GM23338 (cell line): Measurements from ENCODE around the gene KCNC2. TPM values are rescaled to one million over a fixed set of nuclear protein-coding genes. Genes with fewer than 3 reads are reported as not detected.

ENCODE experiments used
- ATAC-seq: fragments of 200-7000 bp; cut with Tn5 transposase; 3 replicates; pipeline ENCODE4 v1.9.1; 2020
- DNase-seq: peaks from one replicate; pipeline ENCODE4 v3.0.0-alpha.2; 2015; ENCODE audit warnings: low spot score
- H2AFZ ChIP-seq: fragments of 200-600 bp; sonication (generic); 2 replicates; pipeline ENCODE4 v1.8.0; 2016; ENCODE audit warnings: antibody characterized with exemption, mild to moderate bottlenecking, moderate library complexity
- H3F3A ChIP-seq: fragments of 200-600 bp; sonication (generic); replicated peaks from 2 replicates; pipeline ENCODE4 v1.8.0; 2017; ENCODE audit warnings: antibody characterized with exemption, mixed run types, low read depth
- H3K27ac ChIP-seq: fragments of 200-600 bp; sonication (generic); 2 replicates; pipeline ENCODE4 v1.6.1; 2016; ENCODE audit warnings: low read depth
- H3K27me3 ChIP-seq: fragments of 200-600 bp; sonication (generic); 2 replicates; pipeline ENCODE4 v1.8.0; 2016; ENCODE audit warnings: mild to moderate bottlenecking, mixed run types, moderate library complexity; ENCODE audit not compliant: insufficient read depth
- H3K36me3 ChIP-seq: fragments of 200-600 bp; sonication (generic); 2 replicates; pipeline ENCODE4 v1.8.0; 2016; ENCODE audit warnings: mild to moderate bottlenecking; ENCODE audit not compliant: insufficient read depth
- H3K4me1 ChIP-seq: fragments of 200-600 bp; sonication (generic); 2 replicates; pipeline ENCODE4 v1.8.0; 2016; ENCODE audit warnings: mild to moderate bottlenecking, moderate library complexity; ENCODE audit not compliant: insufficient read depth
- H3K4me2 ChIP-seq: fragments of 200-600 bp; sonication (generic); 2 replicates; pipeline ENCODE4 v1.7.1; 2017; ENCODE audit warnings: mixed run types
- H3K4me3 ChIP-seq: fragments of 200-600 bp; sonication (generic); 2 replicates; pipeline ENCODE4 v1.6.1; 2016; ENCODE audit warnings: mixed run types
- H3K79me2 ChIP-seq: fragments of 200-600 bp; sonication (generic); replicated peaks from 2 replicates; pipeline ENCODE4 v1.8.0; 2017; ENCODE audit warnings: mild to moderate bottlenecking; ENCODE audit not compliant: insufficient read depth
- H3K9me2 ChIP-seq: fragments of 200-600 bp; sonication (generic); 2 replicates; pipeline ENCODE4 v1.8.0; 2017; ENCODE audit not compliant: insufficient read depth
- H4K20me1 ChIP-seq: fragments of 200-600 bp; sonication (generic); replicated peaks from 2 replicates; pipeline ENCODE4 v1.8.0; 2017; ENCODE audit warnings: mild to moderate bottlenecking; ENCODE audit not compliant: insufficient read depth
- H3K27ac Mint-ChIP-seq: 2 replicates; pipeline ENCODE4 v1.8.0; 2020; ENCODE audit warnings: inconsistent platforms, mild to moderate bottlenecking, moderate library complexity, mixed read lengths
- H3K27me3 Mint-ChIP-seq: 3 replicates; pipeline ENCODE4 v1.8.0; 2022; ENCODE audit warnings: low read depth, mild to moderate bottlenecking, moderate library complexity, mixed read lengths, inconsistent platforms; ENCODE audit not compliant: insufficient read depth, poor library complexity
- H3K36me3 Mint-ChIP-seq: 3 replicates; pipeline ENCODE4 v1.8.0; 2021; ENCODE audit warnings: low read depth, mild to moderate bottlenecking, inconsistent platforms, moderate library complexity, mixed read lengths
- H3K4me1 Mint-ChIP-seq: 3 replicates; pipeline ENCODE4 v1.8.0; 2020; ENCODE audit warnings: mild to moderate bottlenecking, inconsistent platforms, mixed read lengths
- H3K4me3 Mint-ChIP-seq: 3 replicates; pipeline ENCODE4 v1.8.0; 2021; ENCODE audit warnings: moderate library complexity, mild to moderate bottlenecking, inconsistent platforms, mixed read lengths
- H3K9me3 Mint-ChIP-seq: 3 replicates; pipeline ENCODE4 v1.8.0; 2020; ENCODE audit warnings: moderate library complexity, mild to moderate bottlenecking, inconsistent platforms, mixed read lengths
- CREB1 ChIP-seq: fragments of 250-450 bp; sonication (Bioruptor Pico); IDR thresholded peaks from 2 replicates; pipeline ENCODE4 v1.5.0; 2020; ENCODE audit warnings: low read depth, mild to moderate bottlenecking, moderate library complexity
- EZH2 ChIP-seq: fragments of 200-600 bp; sonication (generic); IDR thresholded peaks from one replicate; pipeline ENCODE4 v1.8.0; 2017; ENCODE audit warnings: antibody characterized with exemption, mild to moderate bottlenecking, low read depth; ENCODE audit not compliant: unreplicated experiment
- JUNB ChIP-seq: IDR thresholded peaks from one replicate; pipeline ENCODE4 v1.6.1; 2016; ENCODE audit warnings: antibody characterized with exemption; ENCODE audit not compliant: unreplicated experiment
- NANOG ChIP-seq: IDR thresholded peaks from 2 replicates; pipeline ENCODE4 v1.6.1; 2016; ENCODE audit warnings: antibody characterized with exemption, borderline replicate concordance
- POLR2AphosphoS5 ChIP-seq: IDR thresholded peaks from 2 replicates; pipeline ENCODE4 v1.6.1; 2016; ENCODE audit warnings: antibody characterized with exemption, low read depth
- STAT1 ChIP-seq: IDR thresholded peaks from one replicate; pipeline ENCODE4 v1.6.1; 2016; ENCODE audit warnings: antibody characterized with exemption; ENCODE audit not compliant: unreplicated experiment
- ZNF114 ChIP-seq: fragments of 250-450 bp; sonication (Bioruptor Pico); IDR thresholded peaks from 2 replicates; pipeline ENCODE4 v1.5.0; 2020; ENCODE audit warnings: mild to moderate bottlenecking, moderate library complexity
- ZNF331 ChIP-seq: fragments of 250-450 bp; sonication (Bioruptor Pico); IDR thresholded peaks from 2 replicates; pipeline ENCODE4 v1.5.0; 2020; ENCODE audit warnings: low read depth, mild to moderate bottlenecking, moderate library complexity
- polyA plus RNA-seq: library from polyadenylated mRNA; unstranded; fragments of >200 nt; fragmentation: Nextera tagmentation; extraction: Ambion mirVana; gene quantifications from 2 replicates; pipeline ENCODE4 v1.2.1, GENCODE V29; 2016
- total RNA-seq: library from RNA; depleted of rRNA; stranded (reverse); fragments of >200 nt; shearing (Covaris generic); gene quantifications from 2 replicates; pipeline ENCODE4 v1.2.3, GENCODE V29; 2014
- TF ChIP-seq, protein P1 (sequence below): fragments of 250-450 bp; sonication (Bioruptor Pico); IDR thresholded peaks from 2 replicates; pipeline ENCODE4 v1.5.0; 2020; ENCODE audit warnings: mild to moderate bottlenecking, moderate library complexity
- TF ChIP-seq, protein P2 (sequence below): IDR thresholded peaks from one replicate; pipeline ENCODE4 v1.6.1; 2018; ENCODE audit warnings: antibody characterized with exemption; ENCODE audit not compliant: unreplicated experiment

KCNC2 gene
- total and polyA plus RNA-seq, 2 experiments from 2014 or later: 0.10 TPM; not detected in 1

DNA sequence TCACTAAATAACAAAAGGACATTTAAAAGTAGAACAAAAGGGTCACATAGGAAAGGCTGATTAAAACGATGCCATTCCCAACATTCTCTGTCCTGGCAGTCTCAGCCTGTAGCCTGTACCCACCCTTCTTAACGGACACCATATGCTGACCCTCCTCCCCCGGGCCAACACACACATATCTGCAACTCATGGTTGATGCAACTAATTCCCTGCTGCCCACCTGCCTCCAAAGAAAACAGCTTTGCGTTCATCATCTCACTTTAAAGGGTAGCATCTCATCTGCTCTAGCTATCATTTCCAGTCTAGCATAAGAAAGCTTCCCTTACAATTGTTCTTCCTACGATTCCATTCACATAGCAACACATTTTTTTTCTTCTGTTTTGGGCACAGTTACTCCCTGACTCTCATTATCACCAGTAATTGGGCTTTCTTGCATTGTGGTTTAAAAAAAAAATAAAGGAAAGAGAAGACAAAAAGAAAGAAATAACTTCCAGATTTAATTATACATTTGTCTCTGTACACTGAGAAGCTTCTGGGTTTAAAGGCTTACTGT is 92.9 kb downstream of the KCNC2 start (continued):
- TF ChIP-seq, protein P1, sequence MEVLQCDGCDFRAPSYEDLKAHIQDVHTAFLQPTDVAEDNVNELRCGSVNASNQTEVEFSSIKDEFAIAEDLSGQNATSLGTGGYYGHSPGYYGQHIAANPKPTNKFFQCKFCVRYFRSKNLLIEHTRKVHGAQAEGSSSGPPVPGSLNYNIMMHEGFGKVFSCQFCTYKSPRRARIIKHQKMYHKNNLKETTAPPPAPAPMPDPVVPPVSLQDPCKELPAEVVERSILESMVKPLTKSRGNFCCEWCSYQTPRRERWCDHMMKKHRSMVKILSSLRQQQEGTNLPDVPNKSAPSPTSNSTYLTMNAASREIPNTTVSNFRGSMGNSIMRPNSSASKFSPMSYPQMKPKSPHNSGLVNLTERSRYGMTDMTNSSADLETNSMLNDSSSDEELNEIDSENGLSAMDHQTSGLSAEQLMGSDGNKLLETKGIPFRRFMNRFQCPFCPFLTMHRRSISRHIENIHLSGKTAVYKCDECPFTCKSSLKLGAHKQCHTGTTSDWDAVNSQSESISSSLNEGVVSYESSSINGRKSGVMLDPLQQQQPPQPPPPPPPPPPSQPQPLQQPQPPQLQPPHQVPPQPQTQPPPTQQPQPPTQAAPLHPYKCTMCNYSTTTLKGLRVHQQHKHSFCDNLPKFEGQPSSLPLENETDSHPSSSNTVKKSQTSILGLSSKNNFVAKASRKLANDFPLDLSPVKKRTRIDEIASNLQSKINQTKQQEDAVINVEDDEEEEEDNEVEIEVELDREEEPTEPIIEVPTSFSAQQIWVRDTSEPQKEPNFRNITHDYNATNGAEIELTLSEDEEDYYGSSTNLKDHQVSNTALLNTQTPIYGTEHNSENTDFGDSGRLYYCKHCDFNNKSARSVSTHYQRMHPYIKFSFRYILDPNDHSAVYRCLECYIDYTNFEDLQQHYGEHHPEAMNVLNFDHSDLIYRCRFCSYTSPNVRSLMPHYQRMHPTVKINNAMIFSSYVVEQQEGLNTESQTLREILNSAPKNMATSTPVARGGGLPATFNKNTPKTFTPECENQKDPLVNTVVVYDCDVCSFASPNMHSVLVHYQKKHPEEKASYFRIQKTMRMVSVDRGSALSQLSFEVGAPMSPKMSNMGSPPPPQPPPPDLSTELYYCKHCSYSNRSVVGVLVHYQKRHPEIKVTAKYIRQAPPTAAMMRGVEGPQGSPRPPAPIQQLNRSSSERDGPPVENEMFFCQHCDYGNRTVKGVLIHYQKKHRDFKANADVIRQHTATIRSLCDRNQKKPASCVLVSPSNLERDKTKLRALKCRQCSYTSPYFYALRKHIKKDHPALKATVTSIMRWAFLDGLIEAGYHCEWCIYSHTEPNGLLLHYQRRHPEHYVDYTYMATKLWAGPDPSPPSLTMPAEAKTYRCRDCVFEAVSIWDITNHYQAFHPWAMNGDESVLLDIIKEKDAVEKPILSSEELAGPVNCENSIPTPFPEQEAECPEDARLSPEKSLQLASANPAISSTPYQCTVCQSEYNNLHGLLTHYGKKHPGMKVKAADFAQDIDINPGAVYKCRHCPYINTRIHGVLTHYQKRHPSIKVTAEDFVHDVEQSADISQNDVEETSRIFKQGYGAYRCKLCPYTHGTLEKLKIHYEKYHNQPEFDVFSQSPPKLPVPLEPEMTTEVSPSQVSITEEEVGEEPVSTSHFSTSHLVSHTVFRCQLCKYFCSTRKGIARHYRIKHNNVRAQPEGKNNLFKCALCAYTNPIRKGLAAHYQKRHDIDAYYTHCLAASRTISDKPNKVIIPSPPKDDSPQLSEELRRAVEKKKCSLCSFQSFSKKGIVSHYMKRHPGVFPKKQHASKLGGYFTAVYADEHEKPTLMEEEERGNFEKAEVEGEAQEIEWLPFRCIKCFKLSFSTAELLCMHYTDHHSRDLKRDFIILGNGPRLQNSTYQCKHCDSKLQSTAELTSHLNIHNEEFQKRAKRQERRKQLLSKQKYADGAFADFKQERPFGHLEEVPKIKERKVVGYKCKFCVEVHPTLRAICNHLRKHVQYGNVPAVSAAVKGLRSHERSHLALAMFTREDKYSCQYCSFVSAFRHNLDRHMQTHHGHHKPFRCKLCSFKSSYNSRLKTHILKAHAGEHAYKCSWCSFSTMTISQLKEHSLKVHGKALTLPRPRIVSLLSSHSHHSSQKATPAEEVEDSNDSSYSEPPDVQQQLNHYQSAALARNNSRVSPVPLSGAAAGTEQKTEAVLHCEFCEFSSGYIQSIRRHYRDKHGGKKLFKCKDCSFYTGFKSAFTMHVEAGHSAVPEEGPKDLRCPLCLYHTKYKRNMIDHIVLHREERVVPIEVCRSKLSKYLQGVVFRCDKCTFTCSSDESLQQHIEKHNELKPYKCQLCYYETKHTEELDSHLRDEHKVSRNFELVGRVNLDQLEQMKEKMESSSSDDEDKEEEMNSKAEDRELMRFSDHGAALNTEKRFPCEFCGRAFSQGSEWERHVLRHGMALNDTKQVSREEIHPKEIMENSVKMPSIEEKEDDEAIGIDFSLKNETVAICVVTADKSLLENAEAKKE: no peak
- TF ChIP-seq POLR2AphosphoS5: no peak
- TF ChIP-seq JUNB: no peak
- TF ChIP-seq EZH2: no peak

DNA sequence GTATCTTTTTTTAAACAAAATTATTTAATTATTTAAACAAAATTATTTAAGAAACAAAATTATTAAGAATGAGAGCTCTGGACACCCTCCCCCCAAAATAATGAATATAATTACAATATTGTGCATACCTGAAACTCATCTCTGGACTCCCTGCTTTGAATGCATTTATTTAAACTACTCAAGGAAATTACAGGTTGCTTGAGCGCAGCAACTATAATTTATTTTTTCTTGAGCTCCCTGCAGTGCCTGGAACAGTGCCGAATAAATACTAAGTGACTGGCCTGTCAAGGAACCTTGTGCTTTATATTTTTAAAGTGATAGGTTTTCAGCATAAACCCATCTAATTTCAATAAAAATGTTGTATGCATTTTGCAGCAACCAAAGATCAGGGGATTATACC is 93.9 kb downstream of the KCNC2 start:
- Mint-ChIP-seq H3K36me3 (no peaks in the 10 kb centered on the region), H3K27me3 (no peaks in the 10 kb centered on the region), H3K27ac (no peak overlapping the region), H3K4me1 (no peaks in the 10 kb centered on the region; the same call in 2 of the 3 replicates), H3K4me3 (no peak overlapping the region), H3K9me3 (no peaks in the 10 kb centered on the region)
- H3K4me2 ChIP-seq: no peak overlapping the region
- H3K27ac ChIP-seq: no peak overlapping the region
- no peaks in the 10 kb centered on the region for H3K36me3 ChIP-seq
- DNase-seq (no peak), ATAC-seq (no peak)
- H3K27me3 ChIP-seq: no peaks in the 10 kb centered on the region
- H3K4me1 ChIP-seq: no peaks in the 10 kb centered on the region
- H3K4me3 ChIP-seq: no peak overlapping the region
- H3K9me2 ChIP-seq: no peaks in the 10 kb centered on the region
- H3F3A ChIP-seq: no peaks in the 10 kb centered on the region
- H3K79me2 ChIP-seq: no peaks in the 10 kb centered on the region
- no peak overlapping the region for H2AFZ ChIP-seq
- H4K20me1 ChIP-seq: no peaks in the 10 kb centered on the region
- no peak for TF ChIP-seq CREB1 (CRISPR knock-in tag)
- no peak for TF ChIP-seq STAT1
- no peak for TF ChIP-seq ZNF331 (CRISPR knock-in tag)
- TF ChIP-seq ZNF114 (CRISPR knock-in tag): no peak
- TF ChIP-seq, protein P2, sequence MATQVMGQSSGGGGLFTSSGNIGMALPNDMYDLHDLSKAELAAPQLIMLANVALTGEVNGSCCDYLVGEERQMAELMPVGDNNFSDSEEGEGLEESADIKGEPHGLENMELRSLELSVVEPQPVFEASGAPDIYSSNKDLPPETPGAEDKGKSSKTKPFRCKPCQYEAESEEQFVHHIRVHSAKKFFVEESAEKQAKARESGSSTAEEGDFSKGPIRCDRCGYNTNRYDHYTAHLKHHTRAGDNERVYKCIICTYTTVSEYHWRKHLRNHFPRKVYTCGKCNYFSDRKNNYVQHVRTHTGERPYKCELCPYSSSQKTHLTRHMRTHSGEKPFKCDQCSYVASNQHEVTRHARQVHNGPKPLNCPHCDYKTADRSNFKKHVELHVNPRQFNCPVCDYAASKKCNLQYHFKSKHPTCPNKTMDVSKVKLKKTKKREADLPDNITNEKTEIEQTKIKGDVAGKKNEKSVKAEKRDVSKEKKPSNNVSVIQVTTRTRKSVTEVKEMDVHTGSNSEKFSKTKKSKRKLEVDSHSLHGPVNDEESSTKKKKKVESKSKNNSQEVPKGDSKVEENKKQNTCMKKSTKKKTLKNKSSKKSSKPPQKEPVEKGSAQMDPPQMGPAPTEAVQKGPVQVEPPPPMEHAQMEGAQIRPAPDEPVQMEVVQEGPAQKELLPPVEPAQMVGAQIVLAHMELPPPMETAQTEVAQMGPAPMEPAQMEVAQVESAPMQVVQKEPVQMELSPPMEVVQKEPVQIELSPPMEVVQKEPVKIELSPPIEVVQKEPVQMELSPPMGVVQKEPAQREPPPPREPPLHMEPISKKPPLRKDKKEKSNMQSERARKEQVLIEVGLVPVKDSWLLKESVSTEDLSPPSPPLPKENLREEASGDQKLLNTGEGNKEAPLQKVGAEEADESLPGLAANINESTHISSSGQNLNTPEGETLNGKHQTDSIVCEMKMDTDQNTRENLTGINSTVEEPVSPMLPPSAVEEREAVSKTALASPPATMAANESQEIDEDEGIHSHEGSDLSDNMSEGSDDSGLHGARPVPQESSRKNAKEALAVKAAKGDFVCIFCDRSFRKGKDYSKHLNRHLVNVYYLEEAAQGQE: no peak
- no peak for TF ChIP-seq NANOG
